ENCODE data around the gene ZNF260.

ZNF260 gene

GRCh38 chr19:36528194-36528920 is at the start of gene ZNF260:
ZNF260 (minus strand) TSS chr19:36528271; CDS start chr19:36515238, 13,033 bp downstream.
- intact Hi-C loops (cut with DNase I): loop anchor here (5.0 kb wide), 2 partner anchors 44 to 309 kb away; partner anchors contain the start of genes ZNF529 and ZNF790
- DNase-seq: peak; percentile 95 to 99 (median 98)

GRCh38 chr19:36577271-36577996 is 49.4 kb upstream of the ZNF260 start:
- intact Hi-C loops (cut with DNase I): no loop called here
- no peak for DNase-seq

- intact Hi-C loops (cut with DNase I): loop anchor here (5.0 kb wide), 1 partner anchor 47 kb away; the partner anchor contains the start of gene ZNF260
- DNase-seq: no peak
Measured at GRCh38 chr19:36574741-36575140, 46.7 kb upstream of the ZNF260 start.

- peak in 5 of 42 donors; percentile 2 to 22 (median 9) for DNase-seq
- intact Hi-C loops (cut with DNase I): loop anchor here (5.0 kb wide), 1 partner anchor 47 kb away; the partner anchor contains the start of gene ZNF260
Measured at GRCh38 chr19:36573895-36574720, 46.0 kb upstream of the ZNF260 start.

- DNase-seq: peak; percentile 86 to 96 (median 92)
- intact Hi-C loops (cut with DNase I): loop anchor here (5.0 kb wide), 1 partner anchor 46 kb away; the partner anchor contains the start of gene ZNF260
Measured at GRCh38 chr19:36573020-36573894, 45.2 kb upstream of the ZNF260 start, which contains the start of gene ZNF529. ZNF529 (minus strand) TSS chr19:36573292; CDS start chr19:36572346, 946 bp downstream.

- intact Hi-C loops (cut with DNase I): loop anchor here (5.0 kb wide), 1 partner anchor 45 kb away; the partner anchor contains the start of gene ZNF260
- DNase-seq: no peak
Measured at GRCh38 chr19:36572593-36573019, 44.5 kb upstream of the ZNF260 start.

- intact Hi-C loops (cut with DNase I): no loop called here
- no peak for DNase-seq
Measured at GRCh38 chr19:36564391-36564790, 36.3 kb upstream of the ZNF260 start.

- intact Hi-C loops (cut with DNase I): no loop called here
Measured at GRCh38 chr19:36547001-36547732, 19.1 kb upstream of the ZNF260 start.

GRCh38 chr19:36528921-36529518 is 949 bp upstream of the ZNF260 start:
- DNase-seq: peak in 6 of 42 donors; percentile 2 to 43 (median 7)
- intact Hi-C loops (cut with DNase I): loop anchor here (5.0 kb wide), 2 partner anchors 43 to 308 kb away; partner anchors contain the start of genes ZNF529 and ZNF790

More at GRCh38 chr19:36547001-36547732, 19.1 kb upstream of the ZNF260 start:
- DNase-seq: no peak

GRCh38 chr19:36527873-36528193 is 238 bp downstream of the ZNF260 start:
- no peak for DNase-seq
- intact Hi-C loops (cut with DNase I): loop anchor here (5.0 kb wide), 2 partner anchors 44 to 309 kb away; partner anchors contain the start of genes ZNF529 and ZNF790

- no peak for DNase-seq
- intact Hi-C loops (cut with DNase I): loop anchor here (5.0 kb wide), 2 partner anchors 45 to 310 kb away; partner anchors contain the start of genes ZNF529 and ZNF790
Measured at GRCh38 chr19:36527341-36527740, 730 bp downstream of the ZNF260 start.

- no peak for DNase-seq
- intact Hi-C loops (cut with DNase I): loop anchor here (5.0 kb wide), 2 partner anchors 46 to 311 kb away; partner anchors contain the start of genes ZNF529 and ZNF790
Measured at GRCh38 chr19:36526581-36526980, 1.5 kb downstream of the ZNF260 start.

- intact Hi-C loops (cut with DNase I): loop anchor here (5.0 kb wide), 2 partner anchors 48 to 313 kb away; partner anchors contain the start of genes ZNF529 and ZNF790
- no peak for DNase-seq
Measured at GRCh38 chr19:36524617-36525016, 3.5 kb downstream of the ZNF260 start.

GRCh38 chr19:36514012-36514612 is 14.0 kb downstream of the ZNF260 start:
- intact Hi-C loops (cut with DNase I): no loop called here
- DNase-seq: no peak

GRCh38 chr19:36508325-36508724 is 19.7 kb downstream of the ZNF260 start:
- intact Hi-C loops (cut with DNase I): no loop called here
- no peak for DNase-seq

GRCh38 chr19:36501973-36502372 is 26.1 kb downstream of the ZNF260 start:
- no peak for DNase-seq
- intact Hi-C loops (cut with DNase I): no loop called here

All from head of caudate nucleus (tissue), 42 donors.